GM18873 (cell line): ENCODE measurements around the gene PDPN.

Experiments
- ATAC-seq: cut with Tn5 transposase; IDR thresholded peaks from one replicate; pipeline ENCODE4 v1.9.1; 2021; ENCODE audit warnings: mild to moderate bottlenecking, moderate library complexity, moderate number of reproducible peaks; ENCODE audit not compliant: unreplicated experiment, low FRiP score

The PDPN gene

DNA sequence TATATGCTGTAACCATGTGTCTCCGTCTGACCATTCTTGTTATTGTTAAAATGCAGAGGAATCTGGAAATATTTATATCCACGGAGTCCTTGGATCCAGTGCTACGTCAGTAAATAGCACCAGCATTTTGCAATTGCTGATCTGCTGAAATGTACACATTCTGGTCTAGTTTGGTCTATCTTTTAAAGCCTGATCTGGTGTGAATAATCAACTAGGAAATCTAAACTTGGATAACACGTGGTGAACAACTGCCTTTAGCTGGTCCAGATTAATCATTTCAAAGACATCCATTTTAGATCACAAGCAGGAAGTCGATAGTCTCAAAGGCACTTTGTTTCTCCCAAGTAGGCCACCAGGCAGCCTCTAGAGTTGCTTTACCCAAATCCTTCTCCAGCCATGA is 32.6 kb downstream of the PDPN start:
- no peak for ATAC-seq

DNA sequence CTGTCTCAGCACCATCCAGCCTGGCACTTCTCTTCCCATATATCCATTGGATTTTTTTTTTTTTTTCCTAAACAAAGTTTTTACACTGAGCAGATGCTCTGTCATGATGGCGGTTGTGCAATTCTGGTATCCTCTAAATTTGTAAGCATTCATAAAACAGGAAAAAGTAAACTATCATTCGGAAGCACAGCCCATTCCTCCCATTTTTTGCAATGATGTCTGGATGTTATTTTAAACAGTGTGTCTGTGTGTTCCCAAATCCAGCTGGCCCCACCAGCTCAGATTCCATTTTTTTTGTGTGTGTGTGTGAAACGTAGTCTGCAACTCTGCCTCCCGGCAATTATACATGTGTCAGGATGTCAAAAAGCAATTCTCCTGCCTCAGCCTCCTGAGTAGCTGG is 33.5 kb downstream of the PDPN start:
- ATAC-seq: no peak

DNA sequence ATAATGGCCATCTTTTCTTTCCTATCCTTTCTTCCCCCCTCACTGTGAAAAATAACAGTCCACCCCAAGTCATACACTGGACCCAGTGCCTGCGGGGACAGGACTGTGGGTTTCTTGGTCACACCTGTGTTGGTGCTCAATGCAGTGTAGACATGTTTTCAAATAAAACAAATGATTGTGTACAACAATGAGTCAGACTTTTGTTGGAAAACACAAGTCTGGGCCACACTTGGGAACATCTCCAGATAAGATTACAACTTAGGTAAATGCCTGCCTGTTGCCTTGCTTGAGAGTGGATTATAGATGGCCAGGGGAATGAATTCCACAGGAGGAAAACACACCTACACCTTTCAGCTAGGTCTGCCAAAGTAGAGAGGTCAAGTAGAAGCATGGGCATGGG is 34.1 kb downstream of the PDPN start:
- no peak for ATAC-seq

DNA sequence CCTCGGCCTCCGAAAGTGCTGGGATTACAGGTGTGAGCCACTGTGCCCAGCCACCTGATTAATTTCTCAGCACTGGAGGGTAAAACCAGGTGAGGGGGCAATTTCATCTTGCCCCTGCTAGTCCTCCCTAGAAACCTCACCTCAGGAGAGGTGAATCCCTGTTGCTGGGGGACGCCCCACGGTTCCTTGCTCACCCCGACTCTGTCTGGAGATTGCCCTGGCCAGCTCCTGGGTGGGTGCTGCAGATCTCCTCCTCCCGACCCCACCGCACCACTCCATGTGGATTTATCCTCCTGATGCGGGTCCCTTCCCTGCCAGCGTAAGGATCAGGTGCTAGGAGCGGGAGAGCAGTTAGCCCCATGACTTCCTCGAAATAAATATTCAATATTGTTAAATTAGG is 34.9 kb downstream of the PDPN start:
- ATAC-seq: no peak

DNA sequence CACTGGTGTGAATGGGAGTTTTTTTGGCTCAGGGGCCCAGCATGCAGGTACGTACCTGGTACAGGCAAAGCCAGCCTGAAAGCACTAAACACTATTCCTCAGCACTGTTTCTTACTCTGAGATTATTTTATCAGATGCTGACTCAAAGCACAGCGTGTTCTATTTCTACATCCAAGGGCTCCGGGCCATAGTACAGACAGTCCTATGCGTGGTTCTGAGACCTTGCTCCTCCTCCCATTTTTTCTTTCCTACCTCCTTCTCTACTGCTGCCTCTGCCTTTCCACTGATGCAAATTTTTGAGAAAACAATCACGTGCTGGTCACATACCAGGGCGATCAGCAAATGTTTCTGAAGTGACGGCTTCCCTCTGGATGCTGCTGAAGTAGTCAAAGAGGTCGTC is 36.3 kb downstream of the PDPN start:
- no peak for ATAC-seq

DNA sequence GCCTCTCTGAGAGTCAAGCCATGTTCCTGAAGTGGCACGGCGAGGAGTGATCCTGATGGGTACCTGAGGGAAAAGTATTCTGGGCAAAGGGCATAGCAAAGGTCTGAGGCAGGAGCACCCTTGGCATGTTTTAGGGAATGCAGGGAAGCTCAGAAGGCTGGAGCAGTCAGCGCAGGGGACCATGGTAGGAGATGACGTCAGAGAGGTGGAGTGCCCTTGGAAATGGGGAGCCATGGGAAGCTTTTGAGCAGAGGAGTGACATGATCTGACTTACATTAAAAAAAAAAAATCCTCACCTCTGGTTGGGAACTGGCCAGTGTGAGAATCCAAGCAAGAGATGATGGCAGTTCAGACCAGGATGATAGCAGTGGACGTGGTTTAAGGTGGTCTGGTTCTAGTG is 37.2 kb downstream of the PDPN start:
- no peak for ATAC-seq

DNA sequence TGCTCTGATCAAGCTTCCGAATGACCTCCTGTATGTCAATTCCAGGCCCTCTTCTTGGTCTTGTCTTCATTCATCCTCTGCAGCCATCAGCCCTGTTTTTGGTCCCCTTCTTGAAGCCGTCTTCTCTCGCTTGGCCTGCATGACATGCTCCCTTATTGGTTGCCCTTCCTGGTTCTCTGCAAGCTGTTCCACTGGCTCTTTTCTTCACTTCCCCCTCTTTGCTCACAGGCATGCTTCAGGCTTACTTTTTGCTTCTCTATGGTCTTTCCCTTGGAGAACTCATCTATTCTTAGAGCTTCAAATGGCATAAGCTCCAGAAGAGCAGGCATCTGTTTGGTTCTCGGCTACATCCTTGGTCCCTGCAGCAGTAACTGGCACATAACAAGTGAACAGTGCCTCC is 38.8 kb downstream of the PDPN start:
- no peak for ATAC-seq

DNA sequence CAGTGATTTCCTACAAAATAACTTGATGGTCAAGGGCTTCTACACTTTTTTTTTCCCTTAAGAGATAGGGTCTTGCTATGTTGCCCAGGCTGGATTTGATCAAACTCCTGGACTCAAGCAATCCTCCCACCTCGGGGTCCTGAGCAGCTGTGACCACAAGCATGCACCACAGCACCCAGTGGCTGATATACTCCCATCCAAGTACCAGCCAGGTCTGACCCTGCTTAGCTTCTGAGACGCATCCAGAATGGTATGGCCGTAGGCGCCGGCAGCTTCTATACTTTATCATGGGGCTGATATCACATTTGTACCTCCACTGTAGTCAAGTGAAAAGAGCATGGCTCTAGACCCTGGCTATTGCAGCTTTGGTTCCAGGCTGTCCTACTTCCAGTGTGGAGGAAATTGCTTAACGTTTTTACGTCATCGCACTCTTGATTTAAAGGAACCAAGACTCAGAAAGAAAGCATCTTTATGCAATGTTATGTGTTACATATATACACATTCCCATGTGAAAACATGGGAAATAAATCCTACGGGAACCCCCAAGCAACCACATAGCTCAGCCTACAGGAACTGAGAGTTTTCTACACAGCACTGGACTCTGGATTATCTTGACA is 39.5 kb downstream of the PDPN start:
- no peak for ATAC-seq

DNA sequence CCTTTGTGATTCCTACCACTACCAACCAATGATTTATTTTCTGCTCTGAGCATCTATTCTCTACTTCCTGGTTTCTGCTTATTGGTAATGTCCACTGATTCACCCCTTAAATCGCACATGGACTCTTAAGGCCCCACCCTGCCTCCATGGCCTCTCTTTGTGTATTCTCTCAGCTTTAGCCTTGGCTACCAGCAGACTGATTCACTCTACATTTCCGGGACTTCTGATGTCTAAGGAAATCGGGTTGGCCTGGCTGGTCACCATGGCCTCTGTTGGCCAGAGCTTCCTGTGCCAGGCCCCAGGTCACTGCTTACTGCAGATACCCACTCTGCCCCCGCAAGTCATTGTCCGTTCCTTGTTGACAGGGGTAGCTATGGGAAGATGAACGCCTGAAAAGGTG is 40.9 kb downstream of the PDPN start:
- ATAC-seq: no peak

DNA sequence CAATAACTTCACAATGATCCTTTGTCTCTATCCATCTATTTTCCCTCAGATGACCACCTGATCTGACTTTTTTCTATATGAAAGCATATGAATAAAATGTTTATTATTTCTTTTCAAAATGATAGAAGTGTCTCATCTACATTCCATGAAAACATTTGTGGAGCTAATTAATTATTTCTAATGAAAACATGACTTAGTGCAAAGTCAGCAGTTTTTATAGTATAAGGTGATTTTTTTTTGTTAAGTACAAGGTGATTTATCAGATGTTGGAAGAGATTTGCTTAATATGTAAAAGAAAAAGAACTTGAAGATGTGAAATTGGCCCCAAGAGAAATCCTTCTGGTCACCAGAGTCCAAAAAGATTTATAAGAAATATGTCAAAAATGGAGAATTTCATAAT is 43.5 kb downstream of the PDPN start:
- no peak for ATAC-seq

DNA sequence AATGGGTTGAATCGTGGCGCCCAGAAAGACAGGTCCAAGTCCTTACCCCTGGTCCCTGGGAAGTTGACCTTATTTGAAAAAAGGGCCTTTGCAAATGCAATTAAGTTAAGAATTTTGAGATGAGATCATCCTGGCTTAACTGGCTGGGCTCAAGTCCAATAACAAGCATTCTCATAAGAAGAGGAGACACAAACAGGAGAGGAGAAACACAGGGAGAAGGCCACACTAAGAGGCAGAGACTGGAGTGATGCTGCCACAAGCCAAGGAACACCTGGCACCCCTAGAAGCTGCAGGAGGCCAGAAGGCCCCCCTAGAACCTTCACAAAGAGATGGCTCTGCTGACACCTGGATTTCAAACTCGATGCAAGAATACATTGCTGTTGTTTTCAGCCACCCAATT is 44.6 kb downstream of the PDPN start:
- ATAC-seq: no peak

DNA sequence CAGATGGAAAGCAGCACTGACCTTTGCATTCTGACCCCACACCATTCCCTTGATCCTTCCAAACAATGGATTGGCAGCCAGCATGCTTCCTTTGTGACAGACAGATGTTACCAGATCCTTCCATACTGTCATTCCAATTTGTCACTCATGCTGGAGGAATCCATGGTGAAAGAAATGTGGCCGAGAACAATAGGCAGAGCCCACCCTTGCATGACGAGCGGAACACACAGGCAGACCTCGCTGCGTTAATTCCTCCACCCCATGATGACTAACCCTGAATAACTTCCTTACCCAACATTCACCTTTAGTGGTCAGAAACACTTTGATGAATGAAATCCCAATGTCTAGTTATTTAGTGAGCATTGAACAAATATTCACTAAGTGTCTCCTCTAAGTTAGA is 45.1 kb downstream of the PDPN start:
- ATAC-seq: no peak

DNA sequence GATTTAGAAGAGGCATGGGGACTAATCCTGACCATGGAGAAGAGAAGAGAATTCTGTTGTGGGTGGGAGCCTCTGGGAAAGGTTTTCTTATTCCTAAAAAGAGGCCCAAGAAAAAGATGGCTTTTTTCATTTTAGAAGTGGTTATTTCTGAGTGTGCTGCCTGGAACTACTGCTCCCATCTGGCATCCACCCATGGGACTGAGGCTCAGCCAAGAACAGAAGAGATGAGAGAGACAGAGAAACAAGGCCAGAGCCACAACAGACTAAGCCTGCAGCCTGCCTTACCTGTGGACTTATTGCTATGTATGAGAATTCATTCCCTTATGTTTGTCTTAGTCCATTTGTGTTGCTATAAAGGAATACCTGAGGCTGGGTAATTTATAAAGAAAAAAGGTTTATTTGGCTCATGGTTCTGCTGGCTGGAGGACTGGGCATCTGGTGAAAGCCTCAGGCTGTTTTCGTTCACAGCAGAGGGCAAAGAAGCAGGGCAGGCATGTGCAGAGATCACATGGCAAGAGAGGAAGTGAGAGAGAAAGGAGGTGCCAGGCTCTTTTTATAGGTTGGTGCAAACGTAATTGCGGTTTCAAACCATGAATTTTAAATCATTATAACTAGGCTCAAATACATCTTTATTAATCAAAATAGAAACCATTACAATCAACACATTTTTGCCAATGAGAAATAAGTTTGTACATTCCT is 58.8 kb downstream of the PDPN start:
- no peak for ATAC-seq

DNA sequence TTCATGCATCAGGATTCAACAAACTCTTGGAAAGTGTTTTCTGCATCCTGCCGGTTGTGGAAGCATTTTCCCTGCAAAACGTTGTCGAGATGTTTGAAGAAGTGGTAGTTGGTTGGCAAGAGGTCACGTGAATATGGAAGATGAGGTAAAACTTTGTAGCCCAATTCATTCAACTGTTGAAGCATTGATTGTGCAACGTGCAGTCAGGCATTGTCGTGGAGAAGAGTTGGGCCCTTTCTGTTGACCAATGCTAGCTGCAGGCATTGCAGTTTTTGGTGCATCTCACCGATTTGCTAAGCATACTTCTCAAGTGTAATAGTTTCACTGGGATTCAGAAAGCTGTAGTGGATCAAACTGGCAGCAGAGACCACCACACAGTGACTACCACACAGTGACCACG is 59.4 kb downstream of the PDPN start:
- no peak for ATAC-seq

DNA sequence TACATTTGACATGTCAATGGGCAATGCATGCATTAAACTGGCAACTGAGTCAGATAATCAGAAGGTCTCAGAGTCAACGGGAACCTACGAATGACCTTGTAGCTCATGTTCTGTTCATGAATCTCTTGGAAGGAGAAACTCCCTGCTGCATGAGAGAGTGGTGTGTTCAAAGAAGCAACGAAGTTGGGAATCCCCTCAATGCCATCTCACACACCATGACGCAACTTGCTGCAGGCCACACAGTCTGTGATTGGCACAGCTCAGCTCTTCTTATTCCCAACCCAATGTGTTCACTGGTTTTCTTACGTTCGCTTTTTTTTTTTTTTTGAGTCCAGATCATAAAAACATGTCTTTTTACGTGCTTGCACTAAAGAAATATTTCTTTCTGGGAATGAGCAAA is 62.9 kb downstream of the PDPN start:
- ATAC-seq: no peak

DNA sequence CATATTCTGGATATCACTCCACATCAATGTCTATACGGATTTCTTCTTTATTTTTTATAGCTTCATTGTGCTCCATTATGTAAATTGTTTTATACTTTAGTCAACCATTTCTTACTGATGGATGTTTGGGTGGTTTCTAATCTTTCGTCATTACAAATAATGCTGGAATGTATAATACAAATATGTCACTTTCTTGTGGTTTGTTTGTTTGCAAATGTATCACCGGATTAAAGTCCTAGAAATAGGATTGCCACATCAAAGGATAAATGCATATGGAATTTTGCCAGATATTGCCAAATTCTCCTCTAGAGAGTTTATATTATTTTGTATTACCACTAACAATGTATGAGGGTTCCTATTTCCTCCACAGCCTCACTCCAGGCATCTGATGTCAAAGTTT is 67.6 kb downstream of the PDPN start:
- ATAC-seq: no peak

DNA sequence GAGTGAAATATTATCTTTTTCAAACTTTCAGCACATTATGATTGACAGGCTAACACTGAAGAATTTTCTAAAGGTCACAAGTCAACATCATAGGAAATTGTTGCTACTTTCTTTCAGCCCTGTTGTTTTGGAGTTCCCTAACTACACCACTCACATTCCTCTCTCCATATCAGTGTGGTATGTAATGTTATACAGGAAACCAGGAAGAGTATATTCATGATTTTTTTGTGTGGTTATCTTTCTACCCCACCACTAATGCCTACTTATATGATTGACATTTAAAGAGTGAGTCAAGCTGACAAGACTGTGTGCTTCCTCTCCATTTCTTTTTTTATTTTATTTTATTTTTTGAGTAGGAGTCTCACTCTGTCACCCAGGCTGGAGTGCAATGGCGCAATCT is 68.6 kb downstream of the PDPN start:
- ATAC-seq: no peak

DNA sequence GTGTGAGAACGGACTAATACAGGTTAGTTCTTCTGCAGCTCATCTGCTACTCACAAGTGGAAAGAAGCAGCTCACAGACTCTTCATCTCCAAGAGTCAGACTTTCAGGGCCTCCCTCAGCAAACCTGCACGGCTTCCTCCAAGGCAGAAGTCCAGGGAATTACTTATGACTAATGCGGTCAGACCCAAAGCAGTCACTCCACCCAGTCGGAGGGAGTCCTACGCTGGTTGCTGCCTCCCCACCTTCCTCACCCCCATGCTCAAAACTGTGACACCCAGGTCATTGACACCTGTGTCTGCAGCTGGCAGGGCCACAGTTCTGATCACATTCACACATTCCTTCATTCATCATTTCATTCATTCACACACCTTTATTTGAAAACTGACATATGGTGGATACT is 77.9 kb downstream of the PDPN start:
- no peak for ATAC-seq

DNA sequence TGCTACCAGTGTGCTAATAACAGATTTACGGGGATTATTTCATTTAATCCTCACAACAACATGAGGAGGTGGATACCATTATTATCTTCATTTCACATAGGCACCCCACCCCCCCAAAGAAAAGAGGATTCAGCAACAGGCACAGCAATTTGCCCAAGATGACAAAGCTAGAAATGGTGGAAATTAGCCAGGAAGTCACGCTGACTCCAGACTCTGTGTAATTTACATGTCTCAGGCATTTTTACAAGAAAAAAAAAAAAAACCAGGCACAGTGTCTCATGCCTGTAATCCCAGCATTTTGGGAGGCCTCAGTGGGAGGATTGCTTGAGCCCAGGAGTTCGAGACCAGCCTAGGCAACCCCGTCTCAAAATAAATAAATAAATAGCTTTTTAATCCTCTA is 78.9 kb downstream of the PDPN start:
- ATAC-seq: no peak

DNA sequence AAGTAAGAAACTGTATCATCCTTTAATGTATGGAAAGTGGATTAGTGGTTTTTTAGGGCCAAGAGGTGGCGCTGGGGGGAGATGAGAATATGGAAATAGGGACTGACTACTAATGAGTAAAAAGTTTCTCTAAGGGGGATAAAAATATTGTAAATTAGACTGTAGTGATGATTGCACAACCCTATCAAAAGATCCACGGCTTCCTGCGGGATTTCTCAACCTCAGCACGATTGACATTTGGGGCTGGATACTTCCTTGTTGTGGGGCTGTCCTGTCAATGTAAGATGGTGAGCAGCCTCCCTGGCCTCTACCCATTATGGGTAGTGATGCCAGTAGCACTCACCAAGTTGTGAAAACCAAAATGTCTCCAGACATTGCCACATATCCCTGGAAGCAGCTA is 80.3 kb downstream of the PDPN start:
- ATAC-seq: no peak

DNA sequence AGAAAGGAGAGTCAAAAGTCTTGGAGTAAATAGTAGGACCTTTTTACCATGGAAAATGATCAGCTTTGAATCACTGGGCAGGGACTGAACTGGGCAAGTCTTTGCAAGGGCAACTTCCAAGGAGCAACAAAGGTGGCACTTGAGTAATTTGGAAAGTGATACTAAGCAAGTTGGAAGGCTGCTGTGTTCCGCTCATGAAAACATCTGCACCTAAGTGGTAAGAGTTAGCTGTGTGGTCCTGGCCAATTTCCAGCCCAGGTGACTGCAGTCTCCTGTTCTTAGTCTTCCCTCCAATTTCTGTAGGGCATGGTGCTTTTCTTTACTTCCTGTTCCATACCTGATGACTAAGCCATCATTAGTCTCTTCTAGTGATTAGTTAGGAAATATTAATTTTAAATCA is 80.8 kb downstream of the PDPN start:
- no peak for ATAC-seq

DNA sequence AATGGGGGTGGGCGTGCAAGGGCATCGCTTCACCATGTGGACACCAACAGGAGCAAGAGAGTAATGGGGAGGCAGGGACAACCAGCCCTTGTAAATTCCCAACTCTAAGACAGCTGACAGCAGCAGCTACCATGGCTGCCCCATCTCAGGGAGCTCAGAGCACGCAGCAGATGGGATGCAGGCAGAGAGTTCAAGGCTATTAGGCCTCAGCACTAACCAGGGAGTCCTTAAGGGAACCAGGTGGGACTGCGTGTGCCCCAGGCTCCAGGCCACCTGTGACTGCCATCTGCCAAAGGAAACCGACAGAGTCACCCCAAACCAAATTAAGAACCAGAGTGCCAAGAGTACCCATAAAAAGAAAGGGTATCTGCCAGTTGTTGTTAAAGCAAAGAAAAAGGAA is 82.7 kb downstream of the PDPN start:
- no peak for ATAC-seq
